MM.1S (cell line): ENCODE measurements around the gene ATAD3B.
"Not testable (repeated sequence)": the region's sequence is repeated elsewhere in the genome, so short reads cannot be mapped to it uniquely, and the experiment has no call there.

Experiments
- DNase-seq: peaks from one replicate; pipeline ENCODE4 v3.0.0-alpha.2; 2015
- H2AFZ ChIP-seq: fragments of 300-600 bp; sonication (generic); 2 replicates; pipeline ENCODE4 v1.6.0; 2016; ENCODE audit warnings: antibody characterized with exemption, low read length
- H3F3A ChIP-seq: fragments of 300-600 bp; sonication (generic); 2 replicates; pipeline ENCODE4 v1.6.1; 2016; ENCODE audit warnings: mild to moderate bottlenecking, antibody characterized with exemption, low read length, moderate library complexity, mixed read lengths; ENCODE audit not compliant: insufficient read depth
- H3K27ac ChIP-seq: fragments of 300-600 bp; sonication (generic); 2 replicates; pipeline ENCODE4 v1.5.1; 2016; ENCODE audit warnings: mild to moderate bottlenecking, low read length
- H3K27me3 ChIP-seq: fragments of 300-600 bp; sonication (generic); replicated peaks from 2 replicates; pipeline ENCODE4 v1.6.0; 2016; ENCODE audit warnings: low read length; ENCODE audit not compliant: insufficient read depth
- H3K36me3 ChIP-seq: fragments of 300-600 bp; sonication (generic); replicated peaks from 2 replicates; pipeline ENCODE4 v1.6.1; 2016; ENCODE audit warnings: mild to moderate bottlenecking, low read length, mixed read lengths; ENCODE audit not compliant: insufficient read depth
- H3K4me1 ChIP-seq: fragments of 300-600 bp; sonication (generic); 2 replicates; pipeline ENCODE4 v1.6.1; 2016; ENCODE audit warnings: low read length, mixed read lengths
- H3K4me2 ChIP-seq: fragments of 300-600 bp; sonication (generic); 2 replicates; pipeline ENCODE4 v1.6.0; 2016; ENCODE audit warnings: low read depth, low read length
- H3K4me3 ChIP-seq: fragments of 300-600 bp; sonication (generic); 2 replicates; pipeline ENCODE4 v1.5.1; 2016; ENCODE audit warnings: low read length, mixed read lengths
- H3K79me2 ChIP-seq: fragments of 300-600 bp; sonication (generic); 2 replicates; pipeline ENCODE4 v1.6.1; 2016; ENCODE audit warnings: mixed run types, low read length, mixed read lengths
- H3K9ac ChIP-seq: fragments of 300-600 bp; sonication (generic); 2 replicates; pipeline ENCODE4 v1.6.1; 2016; ENCODE audit warnings: low read length, mixed read lengths
- H3K9me2 ChIP-seq: fragments of 300-600 bp; sonication (generic); replicated peaks from 2 replicates; pipeline ENCODE4 v1.6.1; 2016; ENCODE audit warnings: mild to moderate bottlenecking, low read length, mixed read lengths; ENCODE audit not compliant: insufficient read depth
- H3K9me3 ChIP-seq: fragments of 300-600 bp; sonication (generic); replicated peaks from 2 replicates; pipeline ENCODE4 v1.6.1; 2016; ENCODE audit warnings: mild to moderate bottlenecking, low read length, mixed read lengths; ENCODE audit not compliant: insufficient read depth
- H4K20me1 ChIP-seq: fragments of 300-600 bp; sonication (generic); 2 replicates; pipeline ENCODE4 v1.6.1; 2016; ENCODE audit warnings: mild to moderate bottlenecking, low read length, moderate library complexity, mixed read lengths; ENCODE audit not compliant: insufficient read depth
- CTCF ChIP-seq: fragments of 300-600 bp; sonication (generic); IDR thresholded peaks from 2 replicates; pipeline ENCODE4 v1.5.1; 2016; ENCODE audit warnings: antibody characterized with exemption, low read length, mixed read lengths
- EZH2 ChIP-seq: fragments of 300-600 bp; sonication (generic); optimal IDR thresholded peaks from 2 replicates; pipeline ENCODE3; 2017; ENCODE audit warnings: low read depth, mild to moderate bottlenecking, antibody characterized with exemption, low read length, mixed read lengths
- EZH2phosphoT487 ChIP-seq: fragments of 300-600 bp; sonication (generic); IDR thresholded peaks from 2 replicates; pipeline ENCODE4 v1.6.1; 2018; ENCODE audit warnings: antibody characterized with exemption, low read length

ATAD3B gene

GRCh38 chr1:1511533-1512285, 40.1 kb downstream of the ATAD3B start, which contains the start of gene ATAD3A:
TSS of gene ATAD3A (plus strand) at chr1:1512162. CDS start at chr1:1512269, 107 bp downstream.
- H3K79me2 ChIP-seq: peaks cover 29% of the 10 kb centered on the region
- peak within 1 kb of the TSS; percentile 57 for H2AFZ ChIP-seq
- no peak for TF ChIP-seq CTCF
- no peak for TF ChIP-seq EZH2phosphoT487
- no peak for TF ChIP-seq EZH2

GRCh38 chr1:1512425-1512824, 40.9 kb downstream of the ATAD3B start:
- H3K4me2 ChIP-seq, H3K9me2 ChIP-seq, H3F3A ChIP-seq, H3K36me3 ChIP-seq, H3K4me1 ChIP-seq, H2AFZ ChIP-seq, H3K27ac ChIP-seq, H4K20me1 ChIP-seq, H3K27me3 ChIP-seq, DNase-seq, H3K9me3 ChIP-seq: not testable (repeated sequence)
- Histone ChIP-seq H3K79me2 (peaks cover 29% of the 10 kb centered on the region), H3K9ac (peak overlapping the region; percentile 46; the same call in 1 of the 2 replicates), H3K4me3 (peak overlapping the region; percentile 56; the same call in 1 of the 2 replicates)

More at GRCh38 chr1:1511533-1512285, 40.1 kb downstream of the ATAD3B start, which contains the start of gene ATAD3A:
- H4K20me1 ChIP-seq: no peaks in the 10 kb centered on the region
- H3K36me3 ChIP-seq: no peaks in the 10 kb centered on the region
- peak within 1 kb of the TSS; percentile 90 for H3K4me3 ChIP-seq
- H3K27me3 ChIP-seq: no peaks in the 10 kb centered on the region
- no peaks in the 10 kb centered on the region for H3K9me2 ChIP-seq
- H3K27ac ChIP-seq: peak within 1 kb of the TSS; percentile 90
- no peaks in the 10 kb centered on the region for H3K9me3 ChIP-seq
- H3F3A ChIP-seq: peaks cover 6% of the 10 kb centered on the region; the same call in 1 of the 2 replicates
- peak within 1 kb of the TSS; percentile 97 for H3K9ac ChIP-seq
- H3K4me2 ChIP-seq: peak within 1 kb of the TSS; percentile 83
- H3K4me1 ChIP-seq: no peaks in the 10 kb centered on the region; the same call in 1 of the 2 replicates
- DNase-seq: peak; percentile 98

- Histone ChIP-seq H3K79me2 (peaks cover 29% of the 10 kb centered on the region), H3K4me2 (peak overlapping the region; percentile 29; the same call in 1 of the 2 replicates)
- not testable (repeated sequence) for H3F3A ChIP-seq, DNase-seq, H3K9me3 ChIP-seq, H3K9ac ChIP-seq, H3K27ac ChIP-seq, H2AFZ ChIP-seq, H3K4me1 ChIP-seq, H3K9me2 ChIP-seq, H3K36me3 ChIP-seq, H3K27me3 ChIP-seq, H4K20me1 ChIP-seq, H3K4me3 ChIP-seq
Observed at GRCh38 chr1:1513675-1514074, 42.1 kb downstream of the ATAD3B start.

GRCh38 chr1:1514376-1514775, 42.8 kb downstream of the ATAD3B start:
- H3K9ac ChIP-seq, H3K4me2 ChIP-seq, H2AFZ ChIP-seq, DNase-seq, H3K27me3 ChIP-seq, H3K9me2 ChIP-seq, H3K27ac ChIP-seq, H3F3A ChIP-seq, H3K4me3 ChIP-seq, H3K36me3 ChIP-seq, H3K4me1 ChIP-seq, H3K9me3 ChIP-seq, H4K20me1 ChIP-seq: not testable (repeated sequence)
- peaks cover 29% of the 10 kb centered on the region for H3K79me2 ChIP-seq

- H3K36me3 ChIP-seq, H3K4me3 ChIP-seq, H2AFZ ChIP-seq, DNase-seq, H3K9me2 ChIP-seq, H3K9ac ChIP-seq, H3K9me3 ChIP-seq, H3K27me3 ChIP-seq, H4K20me1 ChIP-seq, H3K4me1 ChIP-seq, H3K4me2 ChIP-seq, H3F3A ChIP-seq, H3K27ac ChIP-seq: not testable (repeated sequence)
- H3K79me2 ChIP-seq: peaks cover 31% of the 10 kb centered on the region
Observed at GRCh38 chr1:1516923-1517322, 45.4 kb downstream of the ATAD3B start.
